Right lobe of liver (tissue), 4 donors: ENCODE results near the gene OR52H1.

ENCODE experiments used
- CTCF ChIP-seq, 4 donors: fragments of 200-600 bp in 3 of 4; fragments of 450-650 bp in 1 of 4; IDR thresholded peaks; one replicate each; pipeline versions ENCODE4 v1.5.1 to v1.8.0; 2016 to 2022; ENCODE audit warnings: antibody characterized with exemption in 4 of 4, mild to moderate bottlenecking in 2 of 4
- POLR2A ChIP-seq: fragments of 450-650 bp; IDR thresholded peaks from one replicate; pipeline ENCODE4 v1.6.1; 2017; ENCODE audit warnings: antibody characterized with exemption, mild to moderate bottlenecking
- donor health status: DM: no; HTN: no; CAD: no.
- donor health status: DM: no; HTN: no; CAD: no.
- donor health status: DM: no; HTN: yes; CAD: no.

DNA sequence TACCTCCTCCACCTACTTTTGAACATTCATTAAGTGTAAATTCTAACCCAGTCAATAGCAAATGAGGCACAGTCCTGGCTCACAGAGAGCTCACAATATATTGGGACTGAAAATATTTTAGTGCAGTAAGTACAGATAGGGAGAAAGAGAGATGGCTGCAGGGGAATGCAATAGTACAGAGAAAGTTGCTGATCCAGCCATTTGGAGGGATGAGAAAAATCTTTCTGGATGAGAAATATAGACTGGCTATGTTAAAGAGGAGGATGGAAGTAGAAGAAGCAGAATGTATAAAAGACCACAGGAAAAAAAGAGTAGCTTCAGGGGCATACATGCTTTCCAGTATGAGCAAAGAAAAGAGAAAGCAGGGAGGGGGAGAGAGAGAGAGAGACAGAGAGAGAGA lies 28.8 kb upstream of the OR52H1 start:
- TF ChIP-seq CTCF (IDR thresholded peaks at IDR 0.05) (no peak), POLR2A (no peak)
